ENCODE data around the gene ATAD3B.

DNA sequence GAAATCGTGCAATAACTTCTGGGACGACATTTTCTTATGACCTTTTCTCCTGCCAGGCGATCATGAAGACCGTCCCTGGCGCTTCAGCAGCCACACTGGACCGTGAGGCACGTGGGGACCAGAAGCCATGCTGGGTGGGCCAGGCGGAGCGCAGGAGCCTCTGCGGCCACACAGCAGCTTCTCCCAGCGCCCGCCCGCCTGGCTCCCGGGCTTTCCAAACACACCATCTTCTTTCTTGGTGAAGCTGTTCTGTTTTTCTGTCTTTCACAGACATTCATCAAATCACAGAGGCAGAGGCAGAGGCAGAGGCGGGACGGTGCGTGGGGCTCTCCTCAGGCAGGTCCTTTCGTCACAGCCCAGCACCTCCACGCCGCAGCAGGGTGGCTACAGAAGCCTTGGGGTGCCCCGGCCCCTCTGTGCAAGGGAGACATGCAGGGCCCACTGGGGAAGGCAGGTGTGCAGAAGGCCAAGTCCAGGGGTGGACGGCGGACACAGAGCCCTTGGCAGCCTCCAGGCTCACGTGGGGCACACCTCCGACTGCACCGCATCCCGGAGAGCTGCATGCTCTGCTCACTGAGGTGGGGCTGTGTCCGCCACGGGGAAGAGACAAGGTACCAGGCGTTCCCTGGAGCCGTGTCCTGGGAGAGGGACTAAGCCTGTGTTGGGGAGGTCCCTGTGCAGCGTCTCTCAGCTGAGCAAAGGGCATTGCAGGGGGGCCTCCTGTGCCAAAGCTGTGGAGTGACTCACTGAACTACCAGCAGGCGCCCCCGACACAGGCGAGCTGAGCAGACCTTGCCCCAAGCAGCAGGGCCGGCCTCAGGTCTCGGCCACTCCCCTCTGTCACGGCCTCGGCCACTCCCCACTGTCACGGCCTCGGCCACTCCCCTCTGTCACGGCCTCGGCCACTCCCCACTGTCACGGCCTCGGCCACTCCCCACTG, 71.5 kb downstream of the ATAD3B start:
- TF ChIP-seq SUZ12 (IDR thresholded peaks at IDR 0.05; ENCODE audit: extremely low read depth, insufficient read depth, insufficient read length): no peak
- no peak for TF ChIP-seq YY1 (IDR thresholded peaks at IDR 0.05; ENCODE audit: insufficient read depth, insufficient read length)
- no peak for TF ChIP-seq ZNF274 (IDR thresholded peaks at IDR 0.05; ENCODE audit: low read depth, low read length)

Measured in NT2/D1 (cell line).